Activated CD8-positive, alpha-beta T cell treated with anti-CD3 and anti-CD28 coated beads for 36 hours (primary cell): ENCODE data around the gene ZNF613. TPM values are rescaled to one million over a fixed set of nuclear protein-coding genes. Genes with fewer than 3 reads are reported as not detected.
"Not testable (repeated sequence)": the region's sequence is repeated elsewhere in the genome, so short reads cannot be mapped to it uniquely, and the experiment has no call there.

Experiments
- ATAC-seq: fragments of 200-7000 bp; cut with Tn5 transposase; one replicate; pipeline ENCODE4 v1.10.0; 2021; ENCODE audit warnings: mild to moderate bottlenecking, moderate library complexity
- CTCF ChIA-PET: fragments of 350-600 bp; sonication (Branson Sonifier 250); formaldehyde crosslinking; loops from one replicate; lab custom pipeline; 2021; ENCODE audit warnings: antibody characterized with exemption; lab: Charles Lee
- POLR2A ChIA-PET: fragments of 350-600 bp; sonication (Branson Sonifier 250); formaldehyde crosslinking; loops from one replicate; lab custom pipeline; 2021; ENCODE audit warnings: antibody characterized with exemption; lab: Charles Lee
- DNase-seq: peaks from one replicate; pipeline ENCODE4 v3.0.0-alpha.2; 2020
- H3K27ac Mint-ChIP-seq: one replicate; pipeline ENCODE4 v1.8.0; 2021; ENCODE audit warnings: mild to moderate bottlenecking, mixed read lengths
- H3K27me3 Mint-ChIP-seq: one replicate; pipeline ENCODE4 v1.8.0; 2021; ENCODE audit warnings: mixed read lengths
- H3K36me3 Mint-ChIP-seq: one replicate; pipeline ENCODE4 v1.8.0; 2021; ENCODE audit warnings: low read depth, mixed read lengths
- H3K4me1 Mint-ChIP-seq: one replicate; pipeline ENCODE4 v1.8.0; 2021; ENCODE audit warnings: low read depth, mixed read lengths
- H3K4me3 Mint-ChIP-seq: one replicate; pipeline ENCODE4 v1.8.0; 2021; ENCODE audit warnings: mild to moderate bottlenecking, moderate library complexity, mixed read lengths
- H3K9me3 Mint-ChIP-seq: one replicate; pipeline ENCODE4 v1.8.0; 2021; ENCODE audit warnings: mixed read lengths
- intact Hi-C: fragments of 100-400 bp; cut with micrococcal nuclease; formaldehyde crosslinking; loops from one replicate; pipeline ENCODE4 v1.10.0; 2022
- total RNA-seq, 2 experiments: library from RNA; stranded (reverse); gene quantifications; one replicate each; pipeline ENCODE4 v1.2.3, GENCODE V29; 2021
- TF ChIP-seq, protein P1 (sequence below): fragments of 200-600 bp; IDR thresholded peaks from one replicate; pipeline ENCODE4 v1.8.0; 2022; ENCODE audit warnings: antibody characterized with exemption, mild to moderate bottlenecking

The ZNF613 gene
- total RNA-seq, 2 experiments from 2014 or later = 3.2 to 3.5 TPM

DNA sequence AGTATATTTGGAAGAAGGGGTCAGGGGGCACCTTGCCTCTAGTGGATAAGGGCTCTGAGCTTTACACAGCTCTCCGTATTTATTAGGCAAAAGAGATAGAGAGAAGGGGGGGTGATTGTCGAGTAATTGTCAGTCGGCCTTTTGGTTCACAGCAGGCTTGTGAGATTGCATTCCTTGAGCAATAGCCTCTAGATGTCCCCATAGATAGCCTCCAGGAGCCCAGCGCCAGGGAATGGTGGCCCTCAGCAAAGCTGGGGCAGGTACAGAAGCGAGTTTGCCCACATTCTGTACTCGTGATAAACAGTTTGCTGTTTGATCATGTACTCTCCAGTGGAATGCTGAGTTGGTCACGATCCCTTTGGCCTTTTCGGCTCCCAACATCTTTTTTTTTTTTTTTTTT, 4.6 kb downstream of the ZNF613 start:
- ChIA-PET POLR2A (no interaction called here), CTCF (no interaction called here)
- ATAC-seq (no peak), DNase-seq (no peak)
- no peak overlapping the region for H3K4me3 Mint-ChIP-seq
- peaks cover 82% of the 10 kb centered on the region for H3K36me3 Mint-ChIP-seq
- TF ChIP-seq, protein P1, sequence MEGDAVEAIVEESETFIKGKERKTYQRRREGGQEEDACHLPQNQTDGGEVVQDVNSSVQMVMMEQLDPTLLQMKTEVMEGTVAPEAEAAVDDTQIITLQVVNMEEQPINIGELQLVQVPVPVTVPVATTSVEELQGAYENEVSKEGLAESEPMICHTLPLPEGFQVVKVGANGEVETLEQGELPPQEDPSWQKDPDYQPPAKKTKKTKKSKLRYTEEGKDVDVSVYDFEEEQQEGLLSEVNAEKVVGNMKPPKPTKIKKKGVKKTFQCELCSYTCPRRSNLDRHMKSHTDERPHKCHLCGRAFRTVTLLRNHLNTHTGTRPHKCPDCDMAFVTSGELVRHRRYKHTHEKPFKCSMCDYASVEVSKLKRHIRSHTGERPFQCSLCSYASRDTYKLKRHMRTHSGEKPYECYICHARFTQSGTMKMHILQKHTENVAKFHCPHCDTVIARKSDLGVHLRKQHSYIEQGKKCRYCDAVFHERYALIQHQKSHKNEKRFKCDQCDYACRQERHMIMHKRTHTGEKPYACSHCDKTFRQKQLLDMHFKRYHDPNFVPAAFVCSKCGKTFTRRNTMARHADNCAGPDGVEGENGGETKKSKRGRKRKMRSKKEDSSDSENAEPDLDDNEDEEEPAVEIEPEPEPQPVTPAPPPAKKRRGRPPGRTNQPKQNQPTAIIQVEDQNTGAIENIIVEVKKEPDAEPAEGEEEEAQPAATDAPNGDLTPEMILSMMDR = no peak
- H3K4me1 Mint-ChIP-seq = peaks cover 7% of the 10 kb centered on the region
- intact Hi-C loops = no loop called here
- no peak overlapping the region for H3K27ac Mint-ChIP-seq
- no peaks in the 10 kb centered on the region for H3K27me3 Mint-ChIP-seq
- peaks cover 35% of the 10 kb centered on the region for H3K9me3 Mint-ChIP-seq

DNA sequence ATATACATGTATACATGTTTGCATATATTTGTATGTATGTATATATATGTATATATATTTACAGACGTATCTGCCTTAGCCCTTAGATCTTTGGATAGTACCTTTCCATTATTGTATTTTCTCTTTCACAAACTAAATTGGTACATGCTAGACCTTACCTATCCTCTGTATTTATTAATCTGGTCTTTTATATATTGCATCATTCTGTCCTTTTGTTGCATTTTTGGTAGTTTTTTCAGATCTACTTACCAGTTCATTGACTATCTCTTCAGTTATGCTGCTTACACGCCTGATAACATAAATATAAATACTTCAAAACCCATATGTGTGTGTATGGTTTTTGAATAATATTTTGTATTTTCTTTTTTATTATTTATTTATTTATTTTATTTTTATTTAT, 11.7 kb downstream of the ZNF613 start:
- no peaks in the 10 kb centered on the region for H3K4me1 Mint-ChIP-seq
- TF ChIP-seq, protein P1 = no peak
- no peak for ATAC-seq
- no peak overlapping the region for H3K27ac Mint-ChIP-seq
- H3K27me3 Mint-ChIP-seq = no peaks in the 10 kb centered on the region
- no peak overlapping the region for H3K4me3 Mint-ChIP-seq
- POLR2A ChIA-PET = no interaction called here
- peaks cover 61% of the 10 kb centered on the region for H3K9me3 Mint-ChIP-seq
- CTCF ChIA-PET = no interaction called here
- DNase-seq = no peak
- intact Hi-C loops = no loop called here
- peaks cover 95% of the 10 kb centered on the region for H3K36me3 Mint-ChIP-seq

DNA sequence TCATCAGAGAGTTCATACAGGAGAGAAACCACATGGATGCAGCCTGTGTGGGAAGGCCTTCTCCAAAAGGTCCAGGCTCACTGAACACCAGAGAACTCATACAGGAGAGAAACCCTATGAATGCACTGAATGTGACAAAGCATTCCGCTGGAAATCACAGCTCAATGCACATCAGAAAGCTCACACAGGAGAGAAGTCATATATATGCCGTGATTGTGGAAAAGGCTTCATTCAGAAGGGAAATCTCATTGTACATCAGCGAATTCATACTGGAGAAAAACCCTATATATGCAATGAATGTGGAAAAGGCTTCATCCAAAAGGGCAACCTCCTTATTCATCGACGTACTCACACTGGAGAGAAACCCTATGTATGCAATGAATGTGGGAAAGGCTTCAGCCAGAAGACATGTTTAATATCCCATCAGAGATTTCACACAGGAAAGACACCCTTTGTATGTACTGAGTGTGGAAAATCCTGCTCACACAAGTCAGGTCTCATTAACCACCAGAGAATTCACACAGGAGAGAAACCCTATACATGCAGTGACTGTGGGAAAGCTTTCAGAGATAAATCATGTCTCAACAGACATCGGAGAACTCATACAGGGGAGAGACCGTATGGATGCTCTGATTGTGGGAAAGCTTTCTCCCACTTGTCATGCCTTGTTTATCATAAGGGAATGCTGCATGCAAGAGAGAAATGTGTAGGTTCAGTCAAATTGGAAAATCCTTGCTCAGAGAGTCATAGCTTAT, 17.7 kb downstream of the ZNF613 start:
- ChIA-PET POLR2A (no interaction called here), CTCF (no interaction called here)
- no peak overlapping the region for H3K27ac Mint-ChIP-seq
- H3K9me3 Mint-ChIP-seq = peaks cover 82% of the 10 kb centered on the region
- H3K36me3 Mint-ChIP-seq = peaks cover 78% of the 10 kb centered on the region
- H3K27me3 Mint-ChIP-seq = no peaks in the 10 kb centered on the region
- peaks cover 3% of the 10 kb centered on the region for H3K4me1 Mint-ChIP-seq
- ATAC-seq (no peak), DNase-seq (no peak)
- intact Hi-C loops = no loop called here
- H3K4me3 Mint-ChIP-seq = no peak overlapping the region
- TF ChIP-seq, protein P1 = no peak

DNA sequence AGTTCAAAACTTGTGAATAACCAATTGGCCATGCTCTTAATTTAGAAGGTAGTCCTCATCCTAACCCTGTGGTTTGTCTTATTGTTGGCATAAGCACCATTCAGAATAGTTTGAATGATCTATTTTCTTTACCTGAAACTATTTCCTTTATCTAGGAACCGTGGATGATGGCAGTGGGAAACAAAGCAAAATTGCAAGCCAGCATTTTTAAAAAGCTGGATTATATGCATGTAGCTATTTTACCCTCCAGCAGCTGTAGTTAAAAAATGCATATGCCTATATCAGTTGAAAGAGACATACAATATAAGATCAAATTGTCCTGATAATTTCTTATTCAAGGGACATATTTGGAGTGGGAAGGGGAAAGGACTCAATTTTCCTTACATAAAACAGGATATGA, 19.3 kb downstream of the ZNF613 start:
- no peak for DNase-seq
- peaks cover 3% of the 10 kb centered on the region for H3K4me1 Mint-ChIP-seq
- H3K36me3 Mint-ChIP-seq = peaks cover 68% of the 10 kb centered on the region
- no peak for ATAC-seq
- H3K27ac Mint-ChIP-seq = no peak overlapping the region
- H3K4me3 Mint-ChIP-seq = no peak overlapping the region
- TF ChIP-seq, protein P1 = no peak
- H3K27me3 Mint-ChIP-seq = no peaks in the 10 kb centered on the region
- intact Hi-C loops = no loop called here
- peaks cover 86% of the 10 kb centered on the region for H3K9me3 Mint-ChIP-seq
- ChIA-PET POLR2A (no interaction called here), CTCF (no interaction called here)

DNA sequence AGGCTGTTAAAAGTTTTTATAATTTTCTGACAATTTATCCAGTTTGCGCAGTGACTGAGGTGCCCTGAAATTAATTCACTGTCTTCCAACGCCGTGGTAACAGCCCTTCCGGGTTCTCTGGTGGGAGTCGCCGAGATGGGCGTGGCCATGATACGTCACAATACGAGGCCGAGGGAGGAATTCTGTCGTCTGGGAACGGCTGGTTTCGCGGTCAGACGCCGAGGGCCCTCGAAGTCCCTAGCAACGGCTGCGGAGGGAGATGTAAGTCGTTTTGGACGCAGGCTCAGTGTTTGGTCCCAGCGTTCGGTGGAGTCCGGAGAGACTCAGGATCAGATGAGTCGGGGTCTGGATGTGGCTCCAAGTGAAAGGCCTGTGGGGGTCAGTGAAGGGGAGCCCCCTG, 21.7 kb downstream of the ZNF613 start:
- ChIA-PET CTCF (no interaction called here), POLR2A (no interaction called here)
- Mint-ChIP-seq H3K4me1 (peaks cover 3% of the 10 kb centered on the region), H3K9me3 (peaks cover 72% of the 10 kb centered on the region), H3K4me3 (no peak overlapping the region), H3K27ac (no peak overlapping the region), H3K27me3 (no peaks in the 10 kb centered on the region), H3K36me3 (peaks cover 50% of the 10 kb centered on the region)
- intact Hi-C loops = no loop called here
- DNase-seq (no peak), ATAC-seq (no peak)
- TF ChIP-seq, protein P1 = no peak

DNA sequence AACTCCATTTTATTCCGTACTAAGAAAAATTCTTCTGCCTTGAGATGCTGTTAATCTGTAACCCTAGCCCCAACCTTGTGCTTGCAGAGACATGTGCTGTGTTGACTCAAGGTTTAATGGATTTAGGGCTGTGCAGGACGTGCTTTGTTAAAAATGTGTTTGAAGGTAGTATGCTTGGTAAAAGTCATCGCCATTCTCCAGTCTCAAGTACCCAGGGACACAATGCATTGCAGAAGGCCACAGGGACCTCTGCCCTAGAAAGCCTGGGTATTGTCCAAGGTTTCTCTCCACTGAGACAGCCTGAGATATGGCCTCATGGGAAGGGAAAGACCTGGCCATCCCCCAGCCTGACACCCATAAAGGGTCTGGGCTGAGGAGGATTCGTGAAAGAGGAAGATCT, 30.6 kb downstream of the ZNF613 start:
- intact Hi-C loops, DNase-seq, H3K4me3 Mint-ChIP-seq, H3K4me1 Mint-ChIP-seq, H3K27ac Mint-ChIP-seq, ATAC-seq, CTCF ChIA-PET, H3K27me3 Mint-ChIP-seq, POLR2A ChIA-PET: not testable (repeated sequence)
- Mint-ChIP-seq H3K9me3 (peaks cover 57% of the 10 kb centered on the region), H3K36me3 (peaks cover 28% of the 10 kb centered on the region)
